Measurements from ENCODE around the gene ATP6V1D. TPM values are rescaled to one million over a fixed set of nuclear protein-coding genes. Genes with fewer than 3 reads are reported as not detected.

The ATP6V1D gene
- total RNA-seq, 1 donor from 2014 or later = 96.3 TPM

Small RNA genes within 50 kb of the gene (small RNA-seq; reads per million reads assigned to genes)
- gene RF00019 (ENCODE audit: low replicate concordance) = not detected

Other genes with a start within 250 kb of the ATP6V1D start
- gene GARIN2, start 170.4 kb downstream of the ATP6V1D start, total RNA-seq = not detected
- 25.7 TPM for gene PALS1, start 118.4 kb downstream of the ATP6V1D start, total RNA-seq
- 145 TPM for gene EIF2S1, start 524 bp upstream of the ATP6V1D start, total RNA-seq
- 4.1 TPM for gene PLEK2, start 52.4 kb upstream of the ATP6V1D start, total RNA-seq
- gene TMEM229B, start 128.9 kb upstream of the ATP6V1D start, total RNA-seq = 1.6 TPM
- gene PLEKHH1, start 173.5 kb upstream of the ATP6V1D start, total RNA-seq = 4.3 TPM
- 16.0 TPM for gene PIGH, start 240.5 kb upstream of the ATP6V1D start, total RNA-seq

All from tongue (tissue), 2 donors.